H1 (cell line): ENCODE measurements around the gene FRMD5. TPM values are rescaled to one million over a fixed set of nuclear protein-coding genes. Genes with fewer than 3 reads are reported as not detected.

Experiments used
- GABPA ChIP-seq: IDR thresholded peaks from 2 replicates; pipeline ENCODE4 v1.6.1; 2011; ENCODE audit warnings: mild to moderate bottlenecking, low read length, moderate library complexity, borderline replicate concordance; ENCODE audit not compliant: insufficient read depth
- TBP ChIP-seq: IDR thresholded peaks from 2 replicates; pipeline ENCODE4 v1.6.1; 2011; ENCODE audit warnings: low read depth, low read length, improper control_type of control experiment
- polyA plus RNA-seq, 7 experiments: library from polyadenylated mRNA; depleted of rRNA in 3 of 7; stranded (reverse) in 5 of 7; unstranded in 2 of 7; fragments of >200 nt in 5 of 7; fragments of 200-250 nt in 2 of 7; gene quantifications; 1 replicate in 5 of 7; 2 replicates in 1 of 7; 4 replicates in 1 of 7; pipeline versions ENCODE4 v1.2.1 to v1.2.3, GENCODE V29; 2011 to 2013; ENCODE audit warnings: missing spikeins in 2 of 7, mixed read lengths in 2 of 7
- total RNA-seq: library from RNA; stranded (reverse); fragmentation: NEBNext Ultra II Directional; extraction: Animal tissue kit (Norgen Biotek cat#: 25700); gene quantifications from 2 replicates; pipeline ENCODE4 v1.2.1, GENCODE V29; 2021

FRMD5 gene
- total and polyA plus RNA-seq, 2 of the 8 experiments (the other 6 are each of a cell fraction or from before 2014, with no cell fraction given), result 10.1 to 12.6 TPM

DNA sequence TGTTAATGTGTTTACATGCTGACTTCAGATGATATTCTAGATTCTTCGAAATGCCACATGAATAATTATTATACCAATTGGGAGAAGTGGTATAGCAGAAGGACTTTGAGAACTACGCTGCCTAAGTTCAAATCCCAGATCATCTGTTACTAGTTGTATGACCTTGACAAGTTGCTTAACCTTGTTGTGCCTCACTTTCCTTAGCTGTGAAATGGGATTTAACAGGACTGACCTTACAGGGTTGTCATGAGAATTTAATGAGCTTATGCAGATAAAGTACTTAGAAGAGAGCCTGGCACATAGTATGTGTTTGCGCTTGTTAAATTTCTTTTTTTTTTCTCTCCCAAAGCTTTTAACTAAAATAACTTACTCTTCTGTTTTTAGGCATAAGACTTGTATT is 343.8 kb downstream of the FRMD5 start (continued):
- no peak for TF ChIP-seq TBP
- TF ChIP-seq GABPA, result no peak
- TF ChIP-seq, all 59 proteins: peak for 0
